WTC11 (cell line): ENCODE results near the gene BLCAP. TPM values are rescaled to one million over a fixed set of nuclear protein-coding genes. Genes with fewer than 3 reads are reported as not detected.

ENCODE experiments used
- ATAC-seq: fragments of 200-7000 bp; cut with Tn5 transposase; 2 replicates; pipeline ENCODE4 v1.10.0; 2021; ENCODE audit warnings: mild to moderate bottlenecking, moderate library complexity
- CTCF ChIA-PET: fragments of 300-600 bp; sonication (Branson Sonifier 250); formaldehyde crosslinking; loops from one replicate; lab custom pipeline; 2021; ENCODE audit warnings: antibody characterized with exemption; lab: Charles Lee
- POLR2A ChIA-PET: fragments of 350-600 bp; sonication (Branson Sonifier 250); formaldehyde crosslinking; loops from one replicate; lab custom pipeline; 2021; ENCODE audit warnings: antibody characterized with exemption; lab: Charles Lee
- DNase-seq: peaks from one replicate; pipeline ENCODE4 v3.0.0; 2021; ENCODE audit warnings: low spot score
- H3K27ac Mint-ChIP-seq: 2 replicates; pipeline ENCODE4 v1.8.0; 2021; ENCODE audit warnings: mixed read lengths
- H3K27me3 Mint-ChIP-seq: 2 replicates; pipeline ENCODE4 v1.8.0; 2021; ENCODE audit warnings: low read depth, mild to moderate bottlenecking, moderate library complexity, mixed read lengths
- H3K36me3 Mint-ChIP-seq: 2 replicates; pipeline ENCODE4 v1.8.0; 2021; ENCODE audit warnings: mixed read lengths
- H3K4me1 Mint-ChIP-seq: 2 replicates; pipeline ENCODE4 v1.8.0; 2022; ENCODE audit warnings: mixed read lengths
- H3K4me3 Mint-ChIP-seq: 2 replicates; pipeline ENCODE4 v1.8.0; 2021; ENCODE audit warnings: mild to moderate bottlenecking, moderate library complexity, mixed read lengths
- H3K9me3 Mint-ChIP-seq: 2 replicates; pipeline ENCODE4 v1.8.0; 2021; ENCODE audit warnings: mixed read lengths
- CBFB ChIP-seq: sonication (generic); formaldehyde crosslinking; IDR thresholded peaks from 2 replicates; pipeline ENCODE4 v1.8.1; 2022; ENCODE audit warnings: mild to moderate bottlenecking, low read depth, missing genetic modification reagents
- CREB1 ChIP-seq: sonication (generic); formaldehyde crosslinking; IDR thresholded peaks from 2 replicates; pipeline ENCODE4 v1.8.0; 2023; ENCODE audit warnings: mild to moderate bottlenecking, missing genetic modification reagents
- ELF4 ChIP-seq: sonication (generic); formaldehyde crosslinking; IDR thresholded peaks from 2 replicates; pipeline ENCODE4 v1.8.1; 2022; ENCODE audit warnings: low read depth, mild to moderate bottlenecking, moderate library complexity, missing genetic modification reagents
- FOXK1 ChIP-seq: sonication (generic); formaldehyde crosslinking; IDR thresholded peaks from 2 replicates; pipeline ENCODE4 v1.8.0; 2022; ENCODE audit warnings: mild to moderate bottlenecking, moderate library complexity, missing genetic modification reagents
- MYBL2 ChIP-seq: sonication (generic); formaldehyde crosslinking; IDR thresholded peaks from 2 replicates; pipeline ENCODE4 v1.8.1; 2023; ENCODE audit warnings: mild to moderate bottlenecking, moderate library complexity, missing genetic modification reagents
- OVOL2 ChIP-seq: fragments of 250-450 bp; sonication (Bioruptor Pico); IDR thresholded peaks from 2 replicates; pipeline ENCODE4 v1.9.0; 2021; ENCODE audit warnings: mild to moderate bottlenecking, borderline replicate concordance
- ZNF138 ChIP-seq: sonication (generic); formaldehyde crosslinking; conservative IDR thresholded peaks from 2 replicates; pipeline ENCODE4 v1.8.1; 2022; ENCODE audit warnings: mild to moderate bottlenecking, moderate library complexity, missing genetic modification reagents
- ZNF396 ChIP-seq: fragments of 250-450 bp; sonication (Bioruptor Pico); IDR thresholded peaks from 2 replicates; pipeline ENCODE4 v1.8.0; 2021; ENCODE audit warnings: mild to moderate bottlenecking, moderate library complexity, borderline replicate concordance
- total RNA-seq: library from RNA; stranded (reverse); gene quantifications from 3 replicates; pipeline ENCODE4 v1.2.3, GENCODE V29; 2021
- TF ChIP-seq, protein P1 (sequence below): sonication (generic); formaldehyde crosslinking; IDR thresholded peaks from 2 replicates; pipeline ENCODE4 v1.8.1; 2022; ENCODE audit warnings: low read depth, missing genetic modification reagents, borderline replicate concordance
- TF ChIP-seq, protein P2 (sequence below): sonication (generic); formaldehyde crosslinking; IDR thresholded peaks from 2 replicates; pipeline ENCODE4 v1.8.1; 2023; ENCODE audit warnings: mild to moderate bottlenecking, missing genetic modification reagents, moderate library complexity
- TF ChIP-seq, protein P3 (sequence below): fragments of 250-450 bp; sonication (Bioruptor Pico); IDR thresholded peaks from 2 replicates; pipeline ENCODE4 v1.9.0; 2021; ENCODE audit warnings: mild to moderate bottlenecking, borderline replicate concordance
- TF ChIP-seq, protein P4 (sequence below): fragments of 250-450 bp; sonication (Bioruptor Pico); IDR thresholded peaks from 2 replicates; pipeline ENCODE4 v1.9.0; 2021; ENCODE audit warnings: moderate library complexity, mild to moderate bottlenecking, inconsistent platforms, borderline replicate concordance
- TF ChIP-seq, protein P5 (sequence below): fragments of 250-450 bp; sonication (Bioruptor Pico); IDR thresholded peaks from 2 replicates; pipeline ENCODE4 v1.9.0; 2021; ENCODE audit warnings: mild to moderate bottlenecking
- TF ChIP-seq, protein P6 (sequence below): sonication (generic); formaldehyde crosslinking; IDR thresholded peaks from 2 replicates; pipeline ENCODE4 v1.8.1; 2023; ENCODE audit warnings: mild to moderate bottlenecking, missing genetic modification reagents
- TF ChIP-seq, protein P7 (sequence below): sonication (generic); formaldehyde crosslinking; IDR thresholded peaks from 2 replicates; pipeline ENCODE4 v1.8.0; 2023; ENCODE audit warnings: missing genetic modification reagents, mild to moderate bottlenecking, borderline replicate concordance
- TF ChIP-seq, protein P8 (sequence below): sonication (generic); formaldehyde crosslinking; IDR thresholded peaks from 2 replicates; pipeline ENCODE4 v1.8.1; 2022; ENCODE audit warnings: missing genetic modification reagents, borderline replicate concordance
- TF ChIP-seq, protein P9 (sequence below): sonication (generic); formaldehyde crosslinking; IDR thresholded peaks from 2 replicates; pipeline ENCODE4 v1.8.0; 2022; ENCODE audit warnings: mild to moderate bottlenecking, missing genetic modification reagents

Gene BLCAP
- total RNA-seq, 1 experiment from 2014 or later, result 85.6 TPM

DNA sequence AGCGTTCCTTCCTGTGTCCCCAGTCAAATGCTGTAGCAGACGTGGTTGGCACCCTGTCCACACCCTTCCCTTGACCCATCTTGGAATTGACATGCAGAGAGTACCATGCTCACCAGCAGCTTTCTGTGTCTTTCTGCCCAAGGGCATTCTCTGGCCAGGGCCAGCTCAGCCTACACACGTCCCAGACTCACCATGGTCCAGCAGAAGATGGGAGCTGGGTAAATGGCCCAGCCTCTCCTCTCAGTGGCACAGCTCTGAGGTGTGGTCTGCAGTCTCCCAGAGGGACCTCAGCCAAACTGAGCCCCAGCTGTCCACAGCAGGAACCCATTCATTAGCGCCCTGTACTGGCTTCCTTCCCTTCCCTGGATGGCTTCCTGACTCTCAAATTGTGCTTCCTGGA, 31.1 kb upstream of the BLCAP start (continued):
- TF ChIP-seq, protein P1, sequence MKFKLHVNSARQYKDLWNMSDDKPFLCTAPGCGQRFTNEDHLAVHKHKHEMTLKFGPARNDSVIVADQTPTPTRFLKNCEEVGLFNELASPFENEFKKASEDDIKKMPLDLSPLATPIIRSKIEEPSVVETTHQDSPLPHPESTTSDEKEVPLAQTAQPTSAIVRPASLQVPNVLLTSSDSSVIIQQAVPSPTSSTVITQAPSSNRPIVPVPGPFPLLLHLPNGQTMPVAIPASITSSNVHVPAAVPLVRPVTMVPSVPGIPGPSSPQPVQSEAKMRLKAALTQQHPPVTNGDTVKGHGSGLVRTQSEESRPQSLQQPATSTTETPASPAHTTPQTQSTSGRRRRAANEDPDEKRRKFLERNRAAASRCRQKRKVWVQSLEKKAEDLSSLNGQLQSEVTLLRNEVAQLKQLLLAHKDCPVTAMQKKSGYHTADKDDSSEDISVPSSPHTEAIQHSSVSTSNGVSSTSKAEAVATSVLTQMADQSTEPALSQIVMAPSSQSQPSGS (CRISPR knock-in tag), result no peak
- no peak for TF ChIP-seq FOXK1

DNA sequence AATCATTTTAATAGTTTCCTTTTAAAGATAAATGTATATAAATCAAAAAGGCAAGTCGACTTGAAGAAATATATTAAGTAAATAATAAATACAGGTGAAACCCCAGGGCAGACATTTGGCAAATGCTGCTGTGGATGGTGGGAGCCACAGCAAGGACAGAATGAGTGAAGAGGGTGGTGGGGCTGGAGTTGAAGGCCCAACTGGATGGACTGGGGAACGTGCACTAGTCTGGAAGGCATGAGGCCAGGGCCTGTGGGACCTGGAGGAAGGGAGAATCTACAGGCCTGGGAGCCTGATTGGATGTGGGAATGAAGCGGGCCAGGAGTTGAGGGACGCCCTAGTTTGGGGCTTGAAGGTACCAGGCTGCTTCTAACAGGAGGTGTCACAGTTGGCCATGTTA, 30.6 kb upstream of the BLCAP start:
- DNase-seq, result no peak
- Mint-ChIP-seq H3K27me3 (no peaks in the 10 kb centered on the region), H3K27ac (no peak overlapping the region), H3K4me3 (no peak overlapping the region), H3K36me3 (no peaks in the 10 kb centered on the region), H3K4me1 (0 out of 2 replicates have a peak, but pooled peaks cover under 1% of the 10 kb centered on the region), H3K9me3 (no peaks in the 10 kb centered on the region)
- CTCF ChIA-PET, result interaction anchor here (0.5 kb wide), 1 partner anchor 223 kb away, joined by 3 read pairs; no protein-coding TSS in a partner anchor
- POLR2A ChIA-PET, result no interaction called here
- no peak for ATAC-seq
- TF ChIP-seq, protein P2, sequence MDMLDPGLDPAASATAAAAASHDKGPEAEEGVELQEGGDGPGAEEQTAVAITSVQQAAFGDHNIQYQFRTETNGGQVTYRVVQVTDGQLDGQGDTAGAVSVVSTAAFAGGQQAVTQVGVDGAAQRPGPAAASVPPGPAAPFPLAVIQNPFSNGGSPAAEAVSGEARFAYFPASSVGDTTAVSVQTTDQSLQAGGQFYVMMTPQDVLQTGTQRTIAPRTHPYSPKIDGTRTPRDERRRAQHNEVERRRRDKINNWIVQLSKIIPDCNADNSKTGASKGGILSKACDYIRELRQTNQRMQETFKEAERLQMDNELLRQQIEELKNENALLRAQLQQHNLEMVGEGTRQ (CRISPR knock-in tag), result no peak
- TF ChIP-seq, protein P3, sequence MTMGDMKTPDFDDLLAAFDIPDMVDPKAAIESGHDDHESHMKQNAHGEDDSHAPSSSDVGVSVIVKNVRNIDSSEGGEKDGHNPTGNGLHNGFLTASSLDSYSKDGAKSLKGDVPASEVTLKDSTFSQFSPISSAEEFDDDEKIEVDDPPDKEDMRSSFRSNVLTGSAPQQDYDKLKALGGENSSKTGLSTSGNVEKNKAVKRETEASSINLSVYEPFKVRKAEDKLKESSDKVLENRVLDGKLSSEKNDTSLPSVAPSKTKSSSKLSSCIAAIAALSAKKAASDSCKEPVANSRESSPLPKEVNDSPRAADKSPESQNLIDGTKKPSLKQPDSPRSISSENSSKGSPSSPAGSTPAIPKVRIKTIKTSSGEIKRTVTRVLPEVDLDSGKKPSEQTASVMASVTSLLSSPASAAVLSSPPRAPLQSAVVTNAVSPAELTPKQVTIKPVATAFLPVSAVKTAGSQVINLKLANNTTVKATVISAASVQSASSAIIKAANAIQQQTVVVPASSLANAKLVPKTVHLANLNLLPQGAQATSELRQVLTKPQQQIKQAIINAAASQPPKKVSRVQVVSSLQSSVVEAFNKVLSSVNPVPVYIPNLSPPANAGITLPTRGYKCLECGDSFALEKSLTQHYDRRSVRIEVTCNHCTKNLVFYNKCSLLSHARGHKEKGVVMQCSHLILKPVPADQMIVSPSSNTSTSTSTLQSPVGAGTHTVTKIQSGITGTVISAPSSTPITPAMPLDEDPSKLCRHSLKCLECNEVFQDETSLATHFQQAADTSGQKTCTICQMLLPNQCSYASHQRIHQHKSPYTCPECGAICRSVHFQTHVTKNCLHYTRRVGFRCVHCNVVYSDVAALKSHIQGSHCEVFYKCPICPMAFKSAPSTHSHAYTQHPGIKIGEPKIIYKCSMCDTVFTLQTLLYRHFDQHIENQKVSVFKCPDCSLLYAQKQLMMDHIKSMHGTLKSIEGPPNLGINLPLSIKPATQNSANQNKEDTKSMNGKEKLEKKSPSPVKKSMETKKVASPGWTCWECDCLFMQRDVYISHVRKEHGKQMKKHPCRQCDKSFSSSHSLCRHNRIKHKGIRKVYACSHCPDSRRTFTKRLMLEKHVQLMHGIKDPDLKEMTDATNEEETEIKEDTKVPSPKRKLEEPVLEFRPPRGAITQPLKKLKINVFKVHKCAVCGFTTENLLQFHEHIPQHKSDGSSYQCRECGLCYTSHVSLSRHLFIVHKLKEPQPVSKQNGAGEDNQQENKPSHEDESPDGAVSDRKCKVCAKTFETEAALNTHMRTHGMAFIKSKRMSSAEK (CRISPR knock-in tag), result no peak
- TF ChIP-seq CREB1, result no peak
- TF ChIP-seq, protein P4, sequence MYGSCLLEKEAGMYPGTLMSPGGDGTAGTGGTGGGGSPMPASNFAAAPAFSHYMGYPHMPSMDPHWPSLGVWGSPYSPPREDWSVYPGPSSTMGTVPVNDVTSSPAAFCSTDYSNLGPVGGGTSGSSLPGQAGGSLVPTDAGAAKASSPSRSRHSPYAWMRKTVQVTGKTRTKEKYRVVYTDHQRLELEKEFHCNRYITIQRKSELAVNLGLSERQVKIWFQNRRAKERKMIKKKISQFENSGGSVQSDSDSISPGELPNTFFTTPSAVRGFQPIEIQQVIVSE (CRISPR knock-in tag), result no peak
- TF ChIP-seq ZNF396 (CRISPR knock-in tag), result no peak
- no peak for TF ChIP-seq CBFB (CRISPR knock-in tag)
- TF ChIP-seq, protein P5, sequence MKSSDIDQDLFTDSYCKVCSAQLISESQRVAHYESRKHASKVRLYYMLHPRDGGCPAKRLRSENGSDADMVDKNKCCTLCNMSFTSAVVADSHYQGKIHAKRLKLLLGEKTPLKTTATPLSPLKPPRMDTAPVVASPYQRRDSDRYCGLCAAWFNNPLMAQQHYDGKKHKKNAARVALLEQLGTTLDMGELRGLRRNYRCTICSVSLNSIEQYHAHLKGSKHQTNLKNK, result no peak
- no peak for TF ChIP-seq MYBL2 (CRISPR knock-in tag)
- TF ChIP-seq, protein P1 (CRISPR knock-in tag), result no peak
- TF ChIP-seq, protein P6, sequence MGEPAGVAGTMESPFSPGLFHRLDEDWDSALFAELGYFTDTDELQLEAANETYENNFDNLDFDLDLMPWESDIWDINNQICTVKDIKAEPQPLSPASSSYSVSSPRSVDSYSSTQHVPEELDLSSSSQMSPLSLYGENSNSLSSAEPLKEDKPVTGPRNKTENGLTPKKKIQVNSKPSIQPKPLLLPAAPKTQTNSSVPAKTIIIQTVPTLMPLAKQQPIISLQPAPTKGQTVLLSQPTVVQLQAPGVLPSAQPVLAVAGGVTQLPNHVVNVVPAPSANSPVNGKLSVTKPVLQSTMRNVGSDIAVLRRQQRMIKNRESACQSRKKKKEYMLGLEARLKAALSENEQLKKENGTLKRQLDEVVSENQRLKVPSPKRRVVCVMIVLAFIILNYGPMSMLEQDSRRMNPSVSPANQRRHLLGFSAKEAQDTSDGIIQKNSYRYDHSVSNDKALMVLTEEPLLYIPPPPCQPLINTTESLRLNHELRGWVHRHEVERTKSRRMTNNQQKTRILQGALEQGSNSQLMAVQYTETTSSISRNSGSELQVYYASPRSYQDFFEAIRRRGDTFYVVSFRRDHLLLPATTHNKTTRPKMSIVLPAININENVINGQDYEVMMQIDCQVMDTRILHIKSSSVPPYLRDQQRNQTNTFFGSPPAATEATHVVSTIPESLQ (CRISPR knock-in tag), result no peak
- TF ChIP-seq ZNF138 (CRISPR knock-in tag), result no peak
- TF ChIP-seq, protein P7, sequence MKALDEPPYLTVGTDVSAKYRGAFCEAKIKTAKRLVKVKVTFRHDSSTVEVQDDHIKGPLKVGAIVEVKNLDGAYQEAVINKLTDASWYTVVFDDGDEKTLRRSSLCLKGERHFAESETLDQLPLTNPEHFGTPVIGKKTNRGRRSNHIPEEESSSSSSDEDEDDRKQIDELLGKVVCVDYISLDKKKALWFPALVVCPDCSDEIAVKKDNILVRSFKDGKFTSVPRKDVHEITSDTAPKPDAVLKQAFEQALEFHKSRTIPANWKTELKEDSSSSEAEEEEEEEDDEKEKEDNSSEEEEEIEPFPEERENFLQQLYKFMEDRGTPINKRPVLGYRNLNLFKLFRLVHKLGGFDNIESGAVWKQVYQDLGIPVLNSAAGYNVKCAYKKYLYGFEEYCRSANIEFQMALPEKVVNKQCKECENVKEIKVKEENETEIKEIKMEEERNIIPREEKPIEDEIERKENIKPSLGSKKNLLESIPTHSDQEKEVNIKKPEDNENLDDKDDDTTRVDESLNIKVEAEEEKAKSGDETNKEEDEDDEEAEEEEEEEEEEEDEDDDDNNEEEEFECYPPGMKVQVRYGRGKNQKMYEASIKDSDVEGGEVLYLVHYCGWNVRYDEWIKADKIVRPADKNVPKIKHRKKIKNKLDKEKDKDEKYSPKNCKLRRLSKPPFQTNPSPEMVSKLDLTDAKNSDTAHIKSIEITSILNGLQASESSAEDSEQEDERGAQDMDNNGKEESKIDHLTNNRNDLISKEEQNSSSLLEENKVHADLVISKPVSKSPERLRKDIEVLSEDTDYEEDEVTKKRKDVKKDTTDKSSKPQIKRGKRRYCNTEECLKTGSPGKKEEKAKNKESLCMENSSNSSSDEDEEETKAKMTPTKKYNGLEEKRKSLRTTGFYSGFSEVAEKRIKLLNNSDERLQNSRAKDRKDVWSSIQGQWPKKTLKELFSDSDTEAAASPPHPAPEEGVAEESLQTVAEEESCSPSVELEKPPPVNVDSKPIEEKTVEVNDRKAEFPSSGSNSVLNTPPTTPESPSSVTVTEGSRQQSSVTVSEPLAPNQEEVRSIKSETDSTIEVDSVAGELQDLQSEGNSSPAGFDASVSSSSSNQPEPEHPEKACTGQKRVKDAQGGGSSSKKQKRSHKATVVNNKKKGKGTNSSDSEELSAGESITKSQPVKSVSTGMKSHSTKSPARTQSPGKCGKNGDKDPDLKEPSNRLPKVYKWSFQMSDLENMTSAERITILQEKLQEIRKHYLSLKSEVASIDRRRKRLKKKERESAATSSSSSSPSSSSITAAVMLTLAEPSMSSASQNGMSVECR (CRISPR knock-in tag), result no peak
- TF ChIP-seq, protein P8, sequence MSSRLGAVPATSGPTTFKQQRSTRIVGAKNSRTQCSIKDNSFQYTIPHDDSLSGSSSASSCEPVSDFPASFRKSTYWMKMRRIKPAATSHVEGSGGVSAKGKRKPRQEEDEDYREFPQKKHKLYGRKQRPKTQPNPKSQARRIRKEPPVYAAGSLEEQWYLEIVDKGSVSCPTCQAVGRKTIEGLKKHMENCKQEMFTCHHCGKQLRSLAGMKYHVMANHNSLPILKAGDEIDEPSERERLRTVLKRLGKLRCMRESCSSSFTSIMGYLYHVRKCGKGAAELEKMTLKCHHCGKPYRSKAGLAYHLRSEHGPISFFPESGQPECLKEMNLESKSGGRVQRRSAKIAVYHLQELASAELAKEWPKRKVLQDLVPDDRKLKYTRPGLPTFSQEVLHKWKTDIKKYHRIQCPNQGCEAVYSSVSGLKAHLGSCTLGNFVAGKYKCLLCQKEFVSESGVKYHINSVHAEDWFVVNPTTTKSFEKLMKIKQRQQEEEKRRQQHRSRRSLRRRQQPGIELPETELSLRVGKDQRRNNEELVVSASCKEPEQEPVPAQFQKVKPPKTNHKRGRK (CRISPR knock-in tag), result no peak
- TF ChIP-seq ELF4, result no peak
- TF ChIP-seq, protein P9, sequence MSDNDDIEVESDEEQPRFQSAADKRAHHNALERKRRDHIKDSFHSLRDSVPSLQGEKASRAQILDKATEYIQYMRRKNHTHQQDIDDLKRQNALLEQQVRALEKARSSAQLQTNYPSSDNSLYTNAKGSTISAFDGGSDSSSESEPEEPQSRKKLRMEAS (CRISPR knock-in tag), result no peak
- no peak for TF ChIP-seq OVOL2
